Measurements from ENCODE around the gene AQP5. TPM values are rescaled to one million over a fixed set of nuclear protein-coding genes. Genes with fewer than 3 reads are reported as not detected.
A peak's percentile ranks its signal among the peaks of the same experiment; 100 is the strongest.

Gene AQP5
- polyA plus RNA-seq, 3 donors from 2014 or later, result not detected

DNA sequence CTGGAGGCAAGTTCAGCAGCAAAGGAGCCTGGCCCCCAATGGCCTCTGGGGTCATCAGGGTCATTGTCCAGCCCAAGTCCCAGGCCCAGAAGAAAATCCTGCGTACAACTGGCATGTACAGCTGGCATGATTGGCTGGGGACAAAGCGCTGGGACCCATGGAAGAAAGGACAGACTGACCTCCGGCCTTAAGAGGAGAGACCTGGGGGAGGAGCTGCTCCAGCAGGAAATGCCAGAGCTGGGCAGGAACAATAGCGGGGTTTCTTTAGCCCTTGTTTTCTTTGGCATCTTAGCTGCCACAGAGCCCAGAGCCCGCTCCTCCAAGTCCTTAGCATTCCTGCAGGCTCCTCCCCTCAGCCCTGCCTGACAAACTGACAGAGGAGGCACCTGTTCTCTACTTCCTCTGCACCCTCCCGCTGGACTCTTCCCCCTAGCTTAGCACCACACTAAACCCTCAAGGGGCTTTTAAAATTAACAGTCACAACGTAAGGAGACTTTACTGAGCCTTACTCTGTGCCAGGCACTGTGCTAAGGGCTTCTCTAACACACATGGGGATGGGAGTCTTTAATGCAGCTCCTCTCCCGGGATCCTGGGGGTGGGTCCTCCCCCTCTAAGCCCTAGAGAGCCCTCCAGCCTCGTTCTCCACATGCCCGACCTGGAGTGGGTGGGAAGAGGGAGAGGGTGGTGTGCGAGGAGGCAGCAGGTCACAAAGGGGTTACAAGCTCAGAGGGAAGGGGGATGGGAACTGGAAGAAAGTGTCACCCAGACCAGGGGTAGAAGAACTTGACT lies 1.8 kb upstream of the AQP5 start:
- Mint-ChIP-seq H3K27me3 (ENCODE audit: low read depth in 3 of 3) (peaks cover 20 to 26% (median 23%) of the 10 kb centered on the region in 3 donors), H3K36me3 (peaks cover 0 to 7% (median 4%) of the 10 kb centered on the region in 3 donors), H3K9me3 (peaks cover 0 to 6% (median 0%) of the 10 kb centered on the region in 6 donors), H3K27ac (no peak overlapping the region), H3K4me1 (peaks cover 5 to 9% of the 10 kb centered on the region in 2 donors), H3K4me3 (peak overlapping the region in 4 of 5 donors; percentile 4 to 75 (median 44))
- DNase-seq, result no peak

- no peak overlapping the region for H3K27ac Mint-ChIP-seq
- H3K4me1 Mint-ChIP-seq, result peaks cover 5 to 9% of the 10 kb centered on the region in 2 donors
- peak overlapping the region; percentile 4 to 75 (median 26) for H3K4me3 Mint-ChIP-seq
- DNase-seq, result no peak
- H3K9me3 Mint-ChIP-seq, result peaks cover 0 to 6% (median 0%) of the 10 kb centered on the region in 6 donors
- peaks cover 20 to 28% (median 23%) of the 10 kb centered on the region in 3 donors for H3K27me3 Mint-ChIP-seq (ENCODE audit: low read depth in 3 of 3)
- H3K36me3 Mint-ChIP-seq, result peaks cover 0 to 7% (median 4%) of the 10 kb centered on the region in 3 donors
Observed at GRCh38 chr12:49960474-49961110, 1.1 kb upstream of the AQP5 start.

- no peak for DNase-seq
- peaks cover 21 to 29% (median 25%) of the 10 kb centered on the region in 3 donors for H3K27me3 Mint-ChIP-seq (ENCODE audit: low read depth in 3 of 3)
- H3K27ac Mint-ChIP-seq, result no peak overlapping the region
- H3K4me1 Mint-ChIP-seq, result peaks cover 7 to 17% of the 10 kb centered on the region in 2 donors
- H3K36me3 Mint-ChIP-seq, result peaks cover 0 to 7% (median 4%) of the 10 kb centered on the region in 3 donors
- H3K9me3 Mint-ChIP-seq, result peaks cover 0 to 6% (median 0%) of the 10 kb centered on the region in 6 donors
- no peak overlapping the region for H3K4me3 Mint-ChIP-seq
Observed at GRCh38 chr12:49961993-49962764, 507 bp downstream of the AQP5 start.

GRCh38 chr12:49962861-49963765 lies 1.4 kb downstream of the AQP5 start:
- no peak overlapping the region for H3K27ac Mint-ChIP-seq
- peaks cover 0 to 6% (median 0%) of the 10 kb centered on the region in 6 donors for H3K9me3 Mint-ChIP-seq
- peaks cover 0 to 7% (median 4%) of the 10 kb centered on the region in 3 donors for H3K36me3 Mint-ChIP-seq
- H3K27me3 Mint-ChIP-seq (ENCODE audit: low read depth in 3 of 3), result peaks cover 17 to 27% (median 23%) of the 10 kb centered on the region in 3 donors
- no peak overlapping the region for H3K4me3 Mint-ChIP-seq
- peaks cover 11 to 18% of the 10 kb centered on the region in 2 donors for H3K4me1 Mint-ChIP-seq
- no peak for DNase-seq

- Mint-ChIP-seq H3K36me3 (peaks cover 0 to 7% (median 4%) of the 10 kb centered on the region in 3 donors), H3K27ac (no peak overlapping the region), H3K4me1 (peaks cover 11 to 18% of the 10 kb centered on the region in 2 donors), H3K27me3 (ENCODE audit: low read depth in 3 of 3) (peaks cover 15 to 25% (median 18%) of the 10 kb centered on the region in 3 donors), H3K9me3 (peaks cover 0 to 6% (median 0%) of the 10 kb centered on the region in 6 donors), H3K4me3 (no peak overlapping the region)
- no peak for DNase-seq
Observed at GRCh38 chr12:49963976-49964815, 2.5 kb downstream of the AQP5 start.

GRCh38 chr12:49964849-49965624 lies 3.4 kb downstream of the AQP5 start:
- H3K36me3 Mint-ChIP-seq, result peaks cover 0 to 7% (median 4%) of the 10 kb centered on the region in 3 donors
- H3K9me3 Mint-ChIP-seq, result peaks cover 0 to 6% (median 0%) of the 10 kb centered on the region in 6 donors
- no peak for DNase-seq
- H3K27me3 Mint-ChIP-seq (ENCODE audit: low read depth in 3 of 3), result peaks cover 10 to 22% (median 18%) of the 10 kb centered on the region in 3 donors
- no peak overlapping the region for H3K27ac Mint-ChIP-seq
- H3K4me3 Mint-ChIP-seq, result no peak overlapping the region
- H3K4me1 Mint-ChIP-seq, result peaks cover 11 to 18% of the 10 kb centered on the region in 2 donors

GRCh38 chr12:49965836-49966235 lies 4.2 kb downstream of the AQP5 start:
- no peak for DNase-seq
- Mint-ChIP-seq H3K4me1 (peaks cover 6 to 11% of the 10 kb centered on the region in 2 donors), H3K36me3 (no peaks in the 10 kb centered on the region), H3K27ac (no peak overlapping the region), H3K4me3 (no peak overlapping the region), H3K27me3 (ENCODE audit: low read depth in 3 of 3) (peaks cover 2 to 17% (median 15%) of the 10 kb centered on the region in 3 donors), H3K9me3 (no peaks in the 10 kb centered on the region)

DNA sequence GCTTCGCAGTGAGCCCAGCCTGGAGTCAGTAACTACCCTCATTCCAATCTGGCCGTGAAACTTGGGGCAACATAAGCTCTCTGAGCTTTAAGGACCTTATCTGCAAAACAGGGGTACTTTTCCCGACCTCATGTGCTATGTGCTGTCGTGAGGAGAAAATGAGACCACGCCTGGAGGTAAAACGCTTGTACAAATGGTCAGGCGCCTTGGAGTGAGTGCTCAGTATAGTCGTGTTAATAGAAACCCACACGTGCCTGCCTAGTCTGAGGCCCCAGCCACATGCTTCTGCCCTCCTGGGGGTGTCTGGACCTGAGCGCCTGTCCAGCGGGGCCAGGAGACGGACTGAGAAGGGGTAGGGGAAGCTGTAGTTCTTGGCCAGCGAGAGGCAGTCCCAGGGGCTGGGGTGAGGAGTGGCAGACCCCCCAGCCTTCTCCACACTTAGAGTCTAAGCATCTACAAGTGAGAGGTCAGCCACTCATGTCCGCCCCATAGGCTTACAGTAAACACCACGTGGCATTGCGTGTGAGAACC lies 4.9 kb downstream of the AQP5 start:
- no peaks in the 10 kb centered on the region for H3K9me3 Mint-ChIP-seq
- H3K4me1 Mint-ChIP-seq, result peaks cover 6 to 10% of the 10 kb centered on the region in 2 donors
- H3K4me3 Mint-ChIP-seq, result peak overlapping the region in 2 of 5 donors; percentile 62 to 74
- peaks cover 2 to 17% (median 15%) of the 10 kb centered on the region in 3 donors for H3K27me3 Mint-ChIP-seq (ENCODE audit: low read depth in 3 of 3)
- no peak for DNase-seq
- H3K27ac Mint-ChIP-seq, result no peak overlapping the region
- H3K36me3 Mint-ChIP-seq, result no peaks in the 10 kb centered on the region

DNA sequence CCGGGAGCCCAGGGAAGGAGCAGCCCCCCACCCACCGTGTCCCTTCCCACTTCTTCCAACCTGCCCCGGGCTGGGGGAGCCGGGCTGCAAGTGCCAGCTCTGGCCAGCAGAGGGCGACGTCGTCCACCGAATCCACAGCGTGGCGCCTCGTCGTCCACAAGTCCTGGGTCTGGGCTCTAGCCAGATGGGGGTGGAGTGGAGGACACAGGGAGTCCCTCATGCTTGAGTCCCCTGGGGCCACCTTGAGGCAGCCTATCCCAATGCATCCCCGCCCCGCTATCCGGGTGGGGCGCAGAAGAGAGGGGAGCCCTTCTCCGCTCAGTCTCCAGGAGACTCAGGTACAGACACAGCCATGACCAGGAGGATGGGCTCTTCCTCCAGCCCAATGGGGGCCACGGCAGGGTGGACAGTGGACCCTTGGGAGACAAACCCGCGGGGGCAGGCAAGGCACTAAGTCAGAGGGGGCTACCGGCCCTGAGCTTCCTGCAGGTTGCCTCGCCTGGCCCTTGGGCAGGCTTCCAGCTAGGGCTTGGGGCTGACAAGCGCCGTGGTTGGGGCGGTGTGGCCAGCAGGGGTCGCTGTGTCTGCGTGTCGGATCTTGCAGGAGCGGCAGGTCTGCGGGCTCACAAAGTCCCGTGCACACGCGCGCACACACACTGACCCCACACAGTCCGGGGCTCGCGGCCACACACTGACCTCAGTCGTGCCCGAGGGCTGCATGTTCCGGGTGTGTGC lies 5.5 kb downstream of the AQP5 start:
- H3K4me3 Mint-ChIP-seq, result peak overlapping the region; percentile 58 to 80 (median 74)
- peaks cover 2 to 17% (median 13%) of the 10 kb centered on the region in 3 donors for H3K27me3 Mint-ChIP-seq (ENCODE audit: low read depth in 3 of 3)
- no peak overlapping the region for H3K27ac Mint-ChIP-seq
- no peaks in the 10 kb centered on the region for H3K36me3 Mint-ChIP-seq
- H3K4me1 Mint-ChIP-seq, result peaks cover 6 to 10% of the 10 kb centered on the region in 2 donors
- no peaks in the 10 kb centered on the region for H3K9me3 Mint-ChIP-seq
- peak; percentile 79 to 86 (median 84) for DNase-seq

DNA sequence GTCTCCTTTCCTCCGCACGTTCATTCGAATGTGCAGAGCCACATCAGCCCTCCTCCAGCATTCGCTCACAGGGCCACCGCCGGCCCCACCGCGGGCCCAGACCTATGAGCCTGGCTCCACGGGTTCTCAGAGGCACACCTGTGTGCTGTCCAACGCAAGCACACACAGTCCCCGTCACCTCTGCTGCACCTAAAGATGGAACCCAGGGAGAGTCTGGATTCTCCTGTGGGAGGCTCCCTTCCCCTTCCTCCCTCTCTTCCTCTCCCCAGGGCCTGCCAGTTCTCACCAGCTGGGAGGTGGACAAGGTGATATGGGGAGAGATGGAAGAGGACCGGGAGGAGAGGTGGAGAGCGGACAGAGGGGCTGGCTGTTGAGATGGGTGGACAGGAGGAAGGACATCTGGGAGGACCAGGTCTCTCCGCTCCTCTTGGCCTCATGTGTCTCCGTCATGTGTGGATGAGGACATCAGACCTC lies 6.1 kb downstream of the AQP5 start:
- Mint-ChIP-seq H3K9me3 (no peaks in the 10 kb centered on the region), H3K4me3 (peak overlapping the region; percentile 58 to 80 (median 74)), H3K27ac (no peak overlapping the region), H3K27me3 (ENCODE audit: low read depth in 3 of 3) (peaks cover 2 to 17% (median 9%) of the 10 kb centered on the region in 3 donors), H3K36me3 (no peaks in the 10 kb centered on the region), H3K4me1 (peaks cover 6 to 10% of the 10 kb centered on the region in 2 donors)
- DNase-seq, result no peak

DNA sequence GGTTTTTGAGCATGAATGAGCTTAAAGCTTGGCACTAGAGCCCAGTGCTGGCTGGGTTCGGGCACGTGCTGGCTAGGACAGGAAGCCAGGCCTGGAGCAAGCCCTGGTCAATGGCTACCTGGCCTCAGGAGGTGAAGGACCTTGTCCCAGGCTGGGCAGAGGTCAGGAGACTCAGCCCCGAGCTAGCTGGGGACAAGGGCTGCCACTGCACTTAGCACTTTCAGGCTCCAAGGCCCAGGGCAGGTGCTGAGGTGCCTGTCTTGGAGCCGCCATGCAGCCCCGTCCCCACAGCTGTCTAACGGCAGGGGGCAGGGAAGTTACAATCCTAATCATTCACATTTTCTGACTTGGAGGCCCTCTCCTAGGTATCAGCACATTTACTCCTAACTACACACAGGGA lies 6.8 kb downstream of the AQP5 start:
- DNase-seq, result no peak

More for the DNA sequence above, 6.8 kb downstream of the AQP5 start:
- Mint-ChIP-seq H3K4me1 (peaks cover 6 to 10% of the 10 kb centered on the region in 2 donors), H3K9me3 (no peaks in the 10 kb centered on the region), H3K4me3 (no peak overlapping the region), H3K27me3 (ENCODE audit: low read depth in 3 of 3) (peaks cover 2 to 17% (median 7%) of the 10 kb centered on the region in 3 donors), H3K27ac (no peak overlapping the region), H3K36me3 (no peaks in the 10 kb centered on the region)
